ENCODE results near the gene DLGAP5.
A peak's percentile ranks its signal among the peaks of the same experiment; 100 is the strongest.

Gene DLGAP5

GRCh38 chr14:55191203-55192053, at the start of gene DLGAP5:
TSS of gene DLGAP5 (minus strand) at chr14:55191585. CDS start at chr14:55189179, 2,406 bp downstream.
- DNase-seq = peak; percentile 98

GRCh38 chr14:55240526-55241178, 49.3 kb upstream of the DLGAP5 start:
- DNase-seq = no peak

- no peak for DNase-seq
These were observed 47.9 kb upstream of the DLGAP5 start for GRCh38 chr14:55239320-55239719.

GRCh38 chr14:55238019-55238680, 46.8 kb upstream of the DLGAP5 start:
- DNase-seq = no peak

- no peak for DNase-seq
These were observed 42.2 kb upstream of the DLGAP5 start for GRCh38 chr14:55233591-55233990.

GRCh38 chr14:55228261-55228660, 36.9 kb upstream of the DLGAP5 start:
- no peak for DNase-seq

GRCh38 chr14:55223364-55223763, 32.0 kb upstream of the DLGAP5 start:
- no peak for DNase-seq

GRCh38 chr14:55221968-55222367, 30.6 kb upstream of the DLGAP5 start:
- DNase-seq = no peak

- no peak for DNase-seq
These were observed 29.8 kb upstream of the DLGAP5 start for GRCh38 chr14:55221186-55221585.

- no peak for DNase-seq
These were observed 28.8 kb upstream of the DLGAP5 start for GRCh38 chr14:55220230-55220629.

- no peak for DNase-seq
These were observed 21.2 kb upstream of the DLGAP5 start for GRCh38 chr14:55212634-55213033.

GRCh38 chr14:55207832-55208231, 16.4 kb upstream of the DLGAP5 start:
- DNase-seq = no peak

- DNase-seq = no peak
These were observed 14.8 kb upstream of the DLGAP5 start for GRCh38 chr14:55206175-55206693.

GRCh38 chr14:55201219-55202101, 10.1 kb upstream of the DLGAP5 start:
- DNase-seq = no peak

- no peak for DNase-seq
These were observed 9.3 kb upstream of the DLGAP5 start for GRCh38 chr14:55200651-55201050.

- DNase-seq = no peak
These were observed 7.4 kb upstream of the DLGAP5 start for GRCh38 chr14:55198749-55199148.

- no peak for DNase-seq
These were observed 3.4 kb upstream of the DLGAP5 start for GRCh38 chr14:55194656-55195355.

GRCh38 chr14:55192054-55192621, 753 bp upstream of the DLGAP5 start:
- no peak for DNase-seq

GRCh38 chr14:55190906-55191202, 531 bp downstream of the DLGAP5 start:
- DNase-seq = peak; percentile 51

GRCh38 chr14:55188686-55189295, 2.6 kb downstream of the DLGAP5 start:
- no peak for DNase-seq

- DNase-seq = no peak
These were observed 11.0 kb downstream of the DLGAP5 start for GRCh38 chr14:55180434-55180833.

Data from NCI-H748 treated with DMSO at 0.1 percent for 48 hours (cell line).